Upper lobe of left lung (tissue), 6 donors: ENCODE results near the gene ZNF865. TPM values are rescaled to one million over a fixed set of nuclear protein-coding genes. Genes with fewer than 3 reads are reported as not detected.
"Not testable (repeated sequence)": the region's sequence is repeated elsewhere in the genome, so short reads cannot be mapped to it uniquely, and the experiment has no call there.

Source experiments
- ATAC-seq, 2 donors: fragments of 200-7000 bp; cut with Tn5 transposase; one replicate each; pipeline ENCODE4 v1.9.1; 2022; ENCODE audit warnings: mild to moderate bottlenecking in 2 of 2, moderate library complexity in 2 of 2; ENCODE audit not compliant: low FRiP score in 2 of 2
- DNase-seq, 2 donors: peaks; one replicate each; pipeline ENCODE4 v3.0.0-alpha.2; 2019 to 2020
- H3K27ac ChIP-seq, 4 donors: fragments of 200-600 bp; sonication (generic); one replicate each; pipeline ENCODE4 v1.5.1; 2016 to 2019
- H3K27me3 ChIP-seq, 4 donors: fragments of 200-600 bp; sonication (generic); one replicate each; pipeline ENCODE4 v1.5.1; 2017 to 2019
- H3K36me3 ChIP-seq, 4 donors: fragments of 200-600 bp; sonication (generic); one replicate each; pipeline ENCODE4 v1.5.1; 2016 to 2019
- H3K4me1 ChIP-seq, 4 donors: fragments of 200-600 bp; sonication (generic); one replicate each; pipeline ENCODE4 v1.5.1; 2018 to 2019
- H3K4me3 ChIP-seq, 4 donors: fragments of 200-600 bp; sonication (generic); one replicate each; pipeline ENCODE4 v1.5.1; 2017 to 2019; ENCODE audit warnings: mild to moderate bottlenecking in 2 of 4, moderate library complexity in 1 of 4
- H3K9me3 ChIP-seq, 4 donors: fragments of 200-600 bp; sonication (generic); one replicate each; pipeline ENCODE4 v1.5.1; 2018 to 2019
- EP300 ChIP-seq, 4 donors: sonication (generic); formaldehyde crosslinking; IDR thresholded peaks; one replicate each; pipeline ENCODE4 v1.5.1; 2017; ENCODE audit warnings: antibody characterized with exemption in 4 of 4, control low read depth in 2 of 4
- POLR2A ChIP-seq, 4 donors: fragments of 450-650 bp; IDR thresholded peaks; one replicate each; pipeline ENCODE4 v1.5.1; 2016 to 2017; ENCODE audit warnings: antibody characterized with exemption in 4 of 4, mild to moderate bottlenecking in 2 of 4
- POLR2AphosphoS5 ChIP-seq, 2 donors: sonication (generic); formaldehyde crosslinking; IDR thresholded peaks; one replicate each; pipeline ENCODE4 v1.5.1; 2017; ENCODE audit warnings: antibody characterized with exemption in 2 of 2
- WGBS, 2 donors: methylation state at CpG; one replicate each; pipeline ENCODE4 v1.1.5; 2017 to 2018; 5-methylcytosine and 5-hydroxymethylcytosine counted together
- total RNA-seq, 6 donors: library from RNA; depleted of rRNA in 4 of 6; stranded (reverse); fragments of >200 nt in 4 of 6; gene quantifications; one replicate each; pipeline versions ENCODE4 v1.1.0 to v1.2.1, GENCODE V29; 2016 to 2021
- TF ChIP-seq, protein P1 (sequence below), 6 experiments: fragments of 450-650 bp in 4 of 6; fragments of 200-600 bp in 2 of 6; sonication (generic) in 2 of 6; IDR thresholded peaks; one replicate each; pipeline ENCODE4 v1.5.1; 2016 to 2019; ENCODE audit warnings: antibody characterized with exemption in 6 of 6
- donor health status: DM: no; HTN: no; CAD: no; lungs with moderate emphysema.
- donor health status: DM: no; HTN: yes; CAD: no; lungs with severe emphysema.

Gene ZNF865
- total RNA-seq = 10 to 100 TPM in 4 of 6 donors, 1 to 10 TPM in 2; 7.7 to 39.8 (median 20.6) TPM

DNA sequence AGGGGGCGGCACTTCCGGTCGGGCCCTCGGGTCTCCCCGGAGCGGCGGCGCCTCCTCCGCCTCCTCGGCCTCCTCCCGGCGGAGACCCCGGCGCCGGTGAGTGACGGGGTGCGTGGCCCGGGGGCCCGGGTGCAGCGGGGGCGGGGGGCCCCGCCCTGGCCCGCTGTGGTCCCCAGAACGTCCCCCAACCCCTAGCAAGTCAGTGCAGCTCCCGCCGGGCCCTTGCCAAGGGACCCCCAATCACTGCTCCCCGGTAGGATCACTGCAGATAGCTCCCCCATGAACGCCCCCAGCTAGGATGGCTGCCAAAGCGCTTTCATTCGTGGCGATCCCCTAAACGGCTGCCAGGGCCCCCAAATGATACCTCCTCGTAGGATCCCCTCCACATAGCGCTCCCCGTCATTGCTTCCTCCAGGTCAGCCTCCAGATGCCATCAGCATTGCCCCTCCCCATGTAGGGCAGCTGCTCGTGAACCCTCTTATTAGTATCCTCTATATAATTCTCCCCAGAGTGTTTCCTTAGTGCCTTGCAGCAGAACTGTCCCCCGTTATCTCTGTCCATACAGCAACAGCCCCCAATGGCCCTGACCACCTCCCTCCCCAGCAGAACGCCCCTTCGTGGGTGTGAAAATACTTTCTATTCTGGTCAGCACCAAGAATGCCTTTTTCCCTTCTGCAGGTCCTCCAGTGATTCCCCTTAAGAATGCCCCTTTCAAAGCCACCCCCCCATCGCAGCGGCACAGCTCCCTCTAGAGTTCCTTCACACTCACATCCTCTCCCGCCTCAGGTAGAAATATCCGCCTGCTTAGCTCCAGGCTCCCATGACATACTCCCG is at the start of gene ZNF865:
ZNF865 (plus strand) TSS at position 11 of the 834 bp plus-strand sequence. CDS start 7,972 bp downstream, outside the sequence.
- Histone ChIP-seq H3K4me1 (peaks cover 30 to 58% (median 32%) of the 10 kb centered on the region in 4 donors), H3K27ac (peak within 1 kb of the TSS; percentile 93 to 97 (median 96)), H3K9me3 (no peaks in the 10 kb centered on the region), H3K27me3 (no peaks in the 10 kb centered on the region), H3K4me3 (peak within 1 kb of the TSS; percentile 79 to 95 (median 87)), H3K36me3 (peaks cover 0 to 28% (median 8%) of the 10 kb centered on the region in 4 donors)
- peak in 1 of 2 donors; percentile 80 for DNase-seq
- TF ChIP-seq, protein P1, sequence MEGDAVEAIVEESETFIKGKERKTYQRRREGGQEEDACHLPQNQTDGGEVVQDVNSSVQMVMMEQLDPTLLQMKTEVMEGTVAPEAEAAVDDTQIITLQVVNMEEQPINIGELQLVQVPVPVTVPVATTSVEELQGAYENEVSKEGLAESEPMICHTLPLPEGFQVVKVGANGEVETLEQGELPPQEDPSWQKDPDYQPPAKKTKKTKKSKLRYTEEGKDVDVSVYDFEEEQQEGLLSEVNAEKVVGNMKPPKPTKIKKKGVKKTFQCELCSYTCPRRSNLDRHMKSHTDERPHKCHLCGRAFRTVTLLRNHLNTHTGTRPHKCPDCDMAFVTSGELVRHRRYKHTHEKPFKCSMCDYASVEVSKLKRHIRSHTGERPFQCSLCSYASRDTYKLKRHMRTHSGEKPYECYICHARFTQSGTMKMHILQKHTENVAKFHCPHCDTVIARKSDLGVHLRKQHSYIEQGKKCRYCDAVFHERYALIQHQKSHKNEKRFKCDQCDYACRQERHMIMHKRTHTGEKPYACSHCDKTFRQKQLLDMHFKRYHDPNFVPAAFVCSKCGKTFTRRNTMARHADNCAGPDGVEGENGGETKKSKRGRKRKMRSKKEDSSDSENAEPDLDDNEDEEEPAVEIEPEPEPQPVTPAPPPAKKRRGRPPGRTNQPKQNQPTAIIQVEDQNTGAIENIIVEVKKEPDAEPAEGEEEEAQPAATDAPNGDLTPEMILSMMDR (IDR thresholded peaks at IDR 0.05) = peak; percentile 42 to 71 (median 68)
- TF ChIP-seq POLR2AphosphoS5 (IDR thresholded peaks at IDR 0.05) = no peak
- ATAC-seq = peak; percentile 50 to 62
- WGBS, 2 donors = 0 to 1% methylated on average over 13 to 30 of the region's 44 CpGs

DNA sequence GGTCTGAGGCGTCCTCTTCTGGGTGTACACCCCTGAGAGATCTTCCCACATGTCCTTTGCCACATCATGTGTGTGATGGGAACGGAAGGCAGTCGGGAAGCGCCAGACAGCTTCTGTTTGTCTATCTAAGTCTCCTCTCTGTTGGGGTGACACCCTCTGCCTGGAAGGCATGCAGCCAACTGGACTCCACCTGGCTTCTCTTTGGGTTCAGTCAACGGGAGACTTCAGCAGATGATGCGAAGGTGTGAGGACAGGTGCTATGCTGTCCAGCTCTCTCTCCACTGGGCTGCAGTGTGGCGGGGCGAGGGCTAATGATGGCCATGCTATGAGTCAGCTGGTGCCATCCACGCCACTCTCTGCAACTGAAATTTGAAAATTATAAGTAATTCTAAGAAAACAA is 45.8 kb upstream of the ZNF865 start:
- Histone ChIP-seq H3K27ac (no peak overlapping the region), H3K9me3 (no peaks in the 10 kb centered on the region), H3K36me3 (no peaks in the 10 kb centered on the region), H3K27me3 (no peaks in the 10 kb centered on the region), H3K4me3 (no peak overlapping the region), H3K4me1 (no peaks in the 10 kb centered on the region)
- ATAC-seq (no peak), DNase-seq (no peak)
- 73 to 83% methylated on average over 9 of the region's 9 CpGs for WGBS, 2 donors
- no peak for TF ChIP-seq POLR2AphosphoS5 (IDR thresholded peaks at IDR 0.05)
- no peak for TF ChIP-seq POLR2A (IDR thresholded peaks at IDR 0.05)
- TF ChIP-seq, protein P1 (IDR thresholded peaks at IDR 0.05) = no peak
- no peak for TF ChIP-seq EP300 (IDR thresholded peaks at IDR 0.05)

DNA sequence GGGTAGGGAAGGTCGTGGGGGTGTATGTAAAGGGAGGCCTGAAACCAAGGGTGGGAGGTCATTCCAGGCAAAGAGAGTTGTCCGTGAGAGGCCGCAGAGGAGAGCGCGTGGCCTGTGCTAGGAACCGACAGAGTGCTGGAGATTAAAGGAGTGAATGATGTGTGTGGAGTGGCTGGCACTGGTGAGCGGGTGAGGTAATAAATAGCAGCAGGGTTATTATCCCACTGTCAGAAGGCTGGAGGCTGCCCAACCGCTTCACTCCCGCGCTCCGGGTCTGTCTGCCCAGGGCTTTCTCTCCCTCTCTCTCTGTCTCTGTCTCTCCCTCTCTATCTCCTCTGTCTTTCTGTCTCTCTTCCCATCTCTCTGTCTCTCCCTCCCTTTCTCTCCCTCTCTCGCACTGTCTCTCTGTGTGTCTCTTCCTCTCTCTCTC is 42.2 kb upstream of the ZNF865 start:
- DNase-seq (peak in 1 of 2 donors; percentile 48), ATAC-seq (peak; percentile 51 to 53)
- H3K27ac ChIP-seq = no peak overlapping the region

DNA sequence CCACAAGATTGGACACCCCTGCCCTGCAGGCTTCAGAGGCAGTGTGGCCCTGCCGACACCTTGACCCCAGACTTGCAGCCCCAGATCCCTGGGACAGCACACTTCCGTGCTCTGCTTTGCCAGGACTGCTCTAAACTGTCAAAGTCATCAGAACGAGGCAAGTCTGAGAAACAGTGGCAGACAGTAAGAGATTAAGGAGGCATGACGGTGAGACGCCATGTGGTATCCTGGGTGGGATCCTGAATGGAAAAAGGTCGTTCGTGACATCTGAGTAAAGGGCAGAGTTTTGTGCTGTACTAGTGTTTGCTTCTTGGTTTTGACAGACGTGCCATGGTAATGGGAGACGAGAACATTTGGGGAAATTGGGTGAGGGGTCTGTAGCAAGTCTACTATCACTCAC is 38.6 kb upstream of the ZNF865 start:
- Histone ChIP-seq H3K4me1 (no peaks in the 10 kb centered on the region), H3K36me3 (no peaks in the 10 kb centered on the region), H3K4me3 (no peak overlapping the region), H3K27me3 (no peaks in the 10 kb centered on the region), H3K9me3 (no peaks in the 10 kb centered on the region), H3K27ac (no peak overlapping the region)
- WGBS, 2 donors = 52 to 55% methylated on average over 9 of the region's 9 CpGs
- no peak for TF ChIP-seq POLR2A (IDR thresholded peaks at IDR 0.05)
- TF ChIP-seq, protein P1 (IDR thresholded peaks at IDR 0.05) = no peak
- TF ChIP-seq POLR2AphosphoS5 (IDR thresholded peaks at IDR 0.05) = no peak
- no peak for TF ChIP-seq EP300 (IDR thresholded peaks at IDR 0.05)
- no peak for ATAC-seq
- DNase-seq = no peak

More for the DNA sequence above, 42.2 kb upstream of the ZNF865 start:
- WGBS, 2 donors = 45 to 47% methylated on average over 12 of the region's 12 CpGs
- Histone ChIP-seq H3K36me3 (no peaks in the 10 kb centered on the region), H3K4me3 (no peak overlapping the region), H3K27me3 (no peaks in the 10 kb centered on the region), H3K9me3 (no peaks in the 10 kb centered on the region), H3K4me1 (no peaks in the 10 kb centered on the region)
- peak in 1 of 2 donors; percentile 51 for TF ChIP-seq POLR2AphosphoS5 (IDR thresholded peaks at IDR 0.05)
- TF ChIP-seq EP300 (IDR thresholded peaks at IDR 0.05) = no peak

DNA sequence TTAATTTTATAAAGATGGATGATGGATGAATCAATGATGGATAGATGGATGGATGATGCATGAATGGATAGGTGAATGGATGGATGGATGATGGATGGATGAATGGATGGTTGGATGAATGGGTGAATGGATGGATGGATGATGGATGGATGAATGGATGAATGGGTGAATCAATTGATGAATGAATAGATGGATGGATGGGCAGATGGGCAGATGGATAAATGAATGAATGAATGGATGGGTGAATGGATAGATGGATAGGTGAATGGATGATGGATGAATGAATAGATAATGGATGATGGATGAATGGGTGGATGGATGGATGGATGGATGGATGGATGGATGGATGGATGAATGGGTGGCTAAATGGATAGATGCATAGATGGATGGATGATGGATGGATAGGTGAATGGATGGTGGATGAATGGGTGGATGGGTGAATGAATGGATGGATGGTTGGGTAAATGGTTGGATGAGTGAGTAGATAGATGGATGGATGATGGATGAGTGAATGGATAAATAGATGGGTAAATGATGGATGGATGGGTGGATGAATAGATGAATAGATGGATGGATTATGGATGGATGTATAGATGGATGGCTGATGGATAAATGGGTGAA is 37.6 kb upstream of the ZNF865 start:
- Histone ChIP-seq H3K4me3 (no peak overlapping the region), H3K4me1 (no peaks in the 10 kb centered on the region), H3K36me3 (no peaks in the 10 kb centered on the region), H3K9me3 (no peaks in the 10 kb centered on the region), H3K27ac (no peak overlapping the region), H3K27me3 (no peaks in the 10 kb centered on the region)
- no peak for DNase-seq
- ATAC-seq = no peak
- TF ChIP-seq POLR2AphosphoS5 (IDR thresholded peaks at IDR 0.05) (no peak), POLR2A (IDR thresholded peaks at IDR 0.05) (no peak), EP300 (IDR thresholded peaks at IDR 0.05) (no peak)
- TF ChIP-seq, protein P1 (IDR thresholded peaks at IDR 0.05) = no peak

DNA sequence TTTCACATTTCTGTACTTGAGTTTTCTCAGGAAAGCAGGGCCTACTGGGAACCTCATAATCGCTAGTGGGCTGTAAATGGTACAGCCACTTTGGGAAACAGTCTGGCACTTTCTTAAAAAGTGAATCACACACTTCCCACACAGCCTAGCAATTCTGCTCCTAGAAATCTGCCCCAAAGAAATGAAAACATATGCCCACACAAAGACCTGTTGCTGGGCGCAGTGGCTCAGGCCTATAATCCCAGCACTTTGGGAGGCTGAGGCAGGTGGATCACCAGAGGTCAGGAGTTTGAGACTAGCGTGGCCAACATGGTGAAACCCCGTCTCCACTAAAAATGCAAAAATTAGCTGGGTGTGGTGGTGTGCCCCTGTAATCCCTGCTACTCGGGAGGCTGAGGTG is 36.0 kb upstream of the ZNF865 start:
- not testable (repeated sequence) for H3K4me1 ChIP-seq, ATAC-seq, DNase-seq

DNA sequence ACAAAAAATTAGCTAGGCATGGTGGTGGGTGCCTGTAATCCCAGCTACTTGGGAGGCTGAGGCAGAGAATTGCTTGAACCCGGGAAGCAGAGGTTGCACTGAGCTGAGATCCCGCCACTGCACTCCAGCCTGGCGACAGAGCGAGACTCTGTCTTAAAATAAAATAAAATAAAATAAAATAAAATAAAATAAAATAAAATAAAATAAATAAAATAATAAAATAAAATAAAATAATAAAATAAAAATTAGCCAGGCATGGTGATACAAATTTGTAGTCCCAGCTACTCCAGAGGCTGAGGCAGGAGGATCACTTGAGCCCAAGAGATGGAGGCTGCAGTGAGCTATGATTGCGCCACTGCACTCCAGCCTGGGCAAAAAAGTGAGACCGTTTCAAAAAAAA is 31.5 kb upstream of the ZNF865 start:
- not testable (repeated sequence) for DNase-seq, H3K4me3 ChIP-seq, H3K27ac ChIP-seq, H3K9me3 ChIP-seq, ATAC-seq, H3K27me3 ChIP-seq, H3K4me1 ChIP-seq
- WGBS, 2 donors = 80 to 92% methylated on average over 6 of the region's 6 CpGs
- peaks cover 3 to 22% (median 16%) of the 10 kb centered on the region in 4 donors for H3K36me3 ChIP-seq

More for the DNA sequence above, 36.0 kb upstream of the ZNF865 start:
- H3K4me3 ChIP-seq, H3K36me3 ChIP-seq, H3K9me3 ChIP-seq, H3K27ac ChIP-seq, H3K27me3 ChIP-seq: not testable (repeated sequence)
- 85 to 88% methylated on average over 4 to 5 of the region's 5 CpGs for WGBS, 2 donors
